Gastroesophageal sphincter (tissue), 3 donors: ENCODE results near the gene SMIM13.

Source experiments
- CTCF ChIP-seq, 4 experiments: fragments of 200-600 bp in 2 of 4; fragments of 450-650 bp in 2 of 4; sonication (generic) in 1 of 4; IDR thresholded peaks; one replicate each; pipeline ENCODE4 v1.5.1; 2017 to 2019; ENCODE audit warnings: antibody characterized with exemption in 4 of 4, mild to moderate bottlenecking in 2 of 4, moderate library complexity in 2 of 4
- POLR2A ChIP-seq, 2 donors: fragments of 450-650 bp; IDR thresholded peaks; one replicate each; pipeline ENCODE4 v1.6.1; 2017; ENCODE audit warnings: antibody characterized with exemption in 2 of 2, mild to moderate bottlenecking in 2 of 2, moderate library complexity in 1 of 2
- POLR2AphosphoS5 ChIP-seq: sonication (generic); formaldehyde crosslinking; IDR thresholded peaks from one replicate; pipeline ENCODE4 v1.6.1; 2017; ENCODE audit warnings: antibody characterized with exemption

- TF ChIP-seq POLR2A (IDR thresholded peaks at IDR 0.05) = no peak
- no peak for TF ChIP-seq CTCF (IDR thresholded peaks at IDR 0.05)
- TF ChIP-seq POLR2AphosphoS5 = no peak
Observed at GRCh38 chr6:11108726-11109125, 15.1 kb downstream of the SMIM13 start.
